GM23248 (cell line): ENCODE results near the gene PNPLA1. TPM values are rescaled to one million over a fixed set of nuclear protein-coding genes. Genes with fewer than 3 reads are reported as not detected.

Source experiments
- DNase-seq: peaks from one replicate; pipeline ENCODE4 v3.0.0-alpha.2; 2015
- H2AFZ ChIP-seq: fragments of 200-600 bp; sonication (generic); 2 replicates; pipeline ENCODE4 v1.6.1; 2016; ENCODE audit warnings: antibody characterized with exemption
- H3F3A ChIP-seq: fragments of 200-600 bp; sonication (generic); 2 replicates; pipeline ENCODE4 v1.6.1; 2016; ENCODE audit warnings: mild to moderate bottlenecking, antibody characterized with exemption, mixed run types; ENCODE audit not compliant: insufficient read depth
- H3K27ac ChIP-seq: fragments of 200-600 bp; sonication (generic); 2 replicates; pipeline ENCODE4 v1.5.1; 2016; ENCODE audit warnings: mild to moderate bottlenecking
- H3K27me3 ChIP-seq: fragments of 200-600 bp; sonication (generic); replicated peaks from 2 replicates; pipeline ENCODE4 v1.6.1; 2016; ENCODE audit warnings: mild to moderate bottlenecking; ENCODE audit not compliant: insufficient read depth
- H3K36me3 ChIP-seq: fragments of 200-600 bp; sonication (generic); 2 replicates; pipeline ENCODE4 v1.6.1; 2016; ENCODE audit warnings: low read depth, mild to moderate bottlenecking
- H3K4me1 ChIP-seq: fragments of 200-600 bp; sonication (generic); 2 replicates; pipeline ENCODE4 v1.6.1; 2016; ENCODE audit warnings: mild to moderate bottlenecking; ENCODE audit not compliant: insufficient read depth
- H3K4me2 ChIP-seq: fragments of 200-600 bp; sonication (generic); one replicate; pipeline ENCODE4 v1.6.1; 2016; ENCODE audit warnings: mild to moderate bottlenecking; ENCODE audit not compliant: unreplicated experiment
- H3K4me3 ChIP-seq: fragments of 200-600 bp; sonication (generic); 2 replicates; pipeline ENCODE4 v1.5.1; 2016; ENCODE audit warnings: mild to moderate bottlenecking
- H3K79me2 ChIP-seq: fragments of 200-600 bp; sonication (generic); 2 replicates; pipeline ENCODE4 v1.6.1; 2016; ENCODE audit warnings: mild to moderate bottlenecking; ENCODE audit not compliant: insufficient read depth
- H3K9ac ChIP-seq: fragments of 200-600 bp; sonication (generic); 2 replicates; pipeline ENCODE4 v1.6.1; 2016; ENCODE audit warnings: mild to moderate bottlenecking
- H3K9me2 ChIP-seq: fragments of 200-600 bp; sonication (generic); 2 replicates; pipeline ENCODE4 v1.6.1; 2016; ENCODE audit warnings: mixed run types, mild to moderate bottlenecking, moderate library complexity; ENCODE audit not compliant: insufficient read depth
- H3K9me3 ChIP-seq: fragments of 200-600 bp; sonication (generic); one replicate; pipeline ENCODE4 v1.6.1; 2017; ENCODE audit warnings: low read depth
- H4K20me1 ChIP-seq: fragments of 200-600 bp; sonication (generic); 2 replicates; pipeline ENCODE4 v1.6.0; 2016; ENCODE audit not compliant: insufficient read depth
- EZH2 ChIP-seq: fragments of 200-600 bp; sonication (generic); IDR thresholded peaks from 2 replicates; pipeline ENCODE4 v1.6.1; 2018; ENCODE audit warnings: antibody characterized with exemption, mild to moderate bottlenecking; ENCODE audit not compliant: insufficient read depth, poor library complexity, severe bottlenecking
- EZH2phosphoT487 ChIP-seq: fragments of 200-600 bp; sonication (generic); IDR thresholded peaks from 2 replicates; pipeline ENCODE4 v1.6.1; 2018; ENCODE audit warnings: antibody characterized with exemption, moderate library complexity, mild to moderate bottlenecking, low read depth; ENCODE audit not compliant: insufficient read depth
- WGBS, 2 experiments: methylation state at CpG; one replicate each; pipeline ENCODE4 v1.1.6; 2015 to 2017; ENCODE audit warnings: low lambda C conversion rate in 2 of 2, low coverage in 1 of 2; ENCODE audit errors: missing lambda C conversion rate in 2 of 2; 5-methylcytosine and 5-hydroxymethylcytosine counted together
- in situ Hi-C: fragments of 300-500 bp; cut with MboI; formaldehyde crosslinking; loops from 2 replicates; pipeline ENCODE4 v1.15.0; 2020
- polyA plus RNA-seq: library from polyadenylated mRNA; unstranded; fragments of >200 nt; fragmentation: Nextera tagmentation; extraction: Ambion mirVana; gene quantifications from 2 replicates; pipeline ENCODE4 v1.2.1, GENCODE V29; 2016
- total RNA-seq: library from RNA; depleted of rRNA; stranded (reverse); fragments of >200 nt; shearing (Covaris generic); gene quantifications from 2 replicates; pipeline ENCODE4 v1.2.3, GENCODE V29; 2014

PNPLA1 gene
- total and polyA plus RNA-seq, 2 experiments from 2014 or later = not detected

GRCh38 chr6:36327919-36328236 is 58.0 kb downstream of the PNPLA1 start:
- DNase-seq = no peak
- Histone ChIP-seq H3K27ac (no peak overlapping the region), H3K27me3 (peaks cover 38% of the 10 kb centered on the region)

DNA sequence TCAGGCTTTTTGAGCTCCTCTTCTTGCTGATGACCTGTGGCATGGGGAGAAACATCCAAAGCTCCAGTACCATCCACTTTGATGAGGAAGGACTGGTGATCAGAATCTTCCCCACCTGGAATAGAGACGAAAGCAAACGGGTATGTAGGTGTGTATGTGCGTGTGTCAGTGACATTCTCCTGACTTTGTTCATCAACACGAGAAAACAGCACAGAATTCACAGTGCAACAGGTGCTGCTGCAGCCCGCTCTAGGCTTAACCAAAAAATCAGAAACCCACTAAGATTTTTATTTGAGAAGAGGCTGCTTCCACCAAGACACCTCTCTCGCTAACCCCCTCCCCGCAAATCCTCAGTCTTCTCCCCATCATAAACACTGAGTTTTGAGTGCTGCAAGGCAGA is 58.7 kb downstream of the PNPLA1 start:
- H3K36me3 ChIP-seq = no peaks in the 10 kb centered on the region
- peaks cover 45% of the 10 kb centered on the region for H3K27me3 ChIP-seq
- DNase-seq = no peak
- no peaks in the 10 kb centered on the region for H3K9me2 ChIP-seq
- no peaks in the 10 kb centered on the region for H4K20me1 ChIP-seq
- 66 to 73% methylated on average over 7 of the region's 7 CpGs for WGBS, 2 experiments
- no peaks in the 10 kb centered on the region for H3K9me3 ChIP-seq
- H3K27ac ChIP-seq = no peak overlapping the region
- no peak overlapping the region for H3K9ac ChIP-seq
- H3F3A ChIP-seq = no peaks in the 10 kb centered on the region
- in situ Hi-C loops = no loop called here
- no peak for TF ChIP-seq EZH2
- no peak for TF ChIP-seq EZH2phosphoT487
- H3K4me1 ChIP-seq = no peaks in the 10 kb centered on the region
- H3K79me2 ChIP-seq = no peaks in the 10 kb centered on the region
- H3K4me2 ChIP-seq = no peak overlapping the region
- H3K4me3 ChIP-seq = no peak overlapping the region
- no peak overlapping the region for H2AFZ ChIP-seq

More at GRCh38 chr6:36327919-36328236, 58.0 kb downstream of the PNPLA1 start:
- H3K36me3 ChIP-seq = no peaks in the 10 kb centered on the region
- no peaks in the 10 kb centered on the region for H3K79me2 ChIP-seq
- no peak overlapping the region for H3K4me3 ChIP-seq
- H4K20me1 ChIP-seq = no peaks in the 10 kb centered on the region
- no peak overlapping the region for H3K9ac ChIP-seq
- TF ChIP-seq EZH2 = no peak
- no peak for TF ChIP-seq EZH2phosphoT487
- H3K9me3 ChIP-seq = no peaks in the 10 kb centered on the region
- H2AFZ ChIP-seq = no peak overlapping the region
- H3K4me1 ChIP-seq = no peaks in the 10 kb centered on the region
- in situ Hi-C loops = no loop called here
- no peaks in the 10 kb centered on the region for H3K9me2 ChIP-seq
- no peak overlapping the region for H3K4me2 ChIP-seq
- no peaks in the 10 kb centered on the region for H3F3A ChIP-seq

DNA sequence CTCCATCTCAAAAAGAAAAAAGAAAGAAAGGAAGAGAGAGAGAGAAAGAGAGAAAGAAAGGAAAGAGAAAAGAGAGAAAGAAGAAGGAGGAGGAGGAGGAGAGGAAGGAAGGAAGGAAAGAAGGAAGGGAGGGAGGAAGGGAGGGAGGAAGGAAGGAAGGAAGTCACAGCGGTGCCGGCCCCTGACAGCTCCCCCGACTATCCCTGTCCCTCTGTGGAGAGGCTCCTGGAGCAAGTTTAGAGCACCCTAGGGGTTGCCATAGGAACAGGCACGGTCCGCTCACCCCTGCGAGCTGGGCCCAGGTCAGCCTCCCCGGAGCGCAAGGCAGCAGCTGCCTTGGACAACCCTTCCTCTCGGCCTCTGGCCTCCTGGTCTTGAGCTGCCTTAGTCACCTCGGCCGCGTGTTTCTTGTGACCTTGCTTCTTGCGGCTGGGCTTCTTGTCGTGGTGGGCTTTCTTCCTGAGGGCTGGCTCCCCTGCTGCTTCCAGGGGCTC is 60.0 kb downstream of the PNPLA1 start:
- no peaks in the 10 kb centered on the region for H3K4me1 ChIP-seq
- H3K79me2 ChIP-seq = no peaks in the 10 kb centered on the region
- no peak overlapping the region for H3K9ac ChIP-seq
- H2AFZ ChIP-seq = no peak overlapping the region
- peaks cover 57% of the 10 kb centered on the region for H3K27me3 ChIP-seq
- no peak for DNase-seq
- no peaks in the 10 kb centered on the region for H4K20me1 ChIP-seq
- H3K36me3 ChIP-seq = no peaks in the 10 kb centered on the region
- no peak overlapping the region for H3K27ac ChIP-seq
- H3K9me3 ChIP-seq = no peaks in the 10 kb centered on the region
- H3K9me2 ChIP-seq = no peaks in the 10 kb centered on the region
- no peaks in the 10 kb centered on the region for H3F3A ChIP-seq
- 60 to 75% methylated on average over 9 to 14 of the region's 14 CpGs for WGBS, 2 experiments
- in situ Hi-C loops = no loop called here
- TF ChIP-seq EZH2 (no peak), EZH2phosphoT487 (no peak)
- no peak overlapping the region for H3K4me2 ChIP-seq
- no peak overlapping the region for H3K4me3 ChIP-seq

- in situ Hi-C loops = no loop called here
- H3K4me1 ChIP-seq = no peaks in the 10 kb centered on the region
- TF ChIP-seq EZH2 = no peak
- no peak for TF ChIP-seq EZH2phosphoT487
- H4K20me1 ChIP-seq = no peaks in the 10 kb centered on the region
- no peaks in the 10 kb centered on the region for H3K79me2 ChIP-seq
- H3K9me2 ChIP-seq = no peaks in the 10 kb centered on the region
- no peak overlapping the region for H3K4me3 ChIP-seq
- no peak overlapping the region for H3K27ac ChIP-seq
- H3F3A ChIP-seq = no peaks in the 10 kb centered on the region
- WGBS, 2 experiments = 76 to 84% methylated on average over 12 to 14 of the region's 14 CpGs
- H3K9ac ChIP-seq = no peak overlapping the region
- peaks cover 62% of the 10 kb centered on the region for H3K27me3 ChIP-seq
- DNase-seq = no peak
- H3K4me2 ChIP-seq = no peak overlapping the region
- H3K9me3 ChIP-seq = no peaks in the 10 kb centered on the region
- no peaks in the 10 kb centered on the region for H3K36me3 ChIP-seq
- no peak overlapping the region for H2AFZ ChIP-seq
Observed at GRCh38 chr6:36330366-36330765, 60.5 kb downstream of the PNPLA1 start.

DNA sequence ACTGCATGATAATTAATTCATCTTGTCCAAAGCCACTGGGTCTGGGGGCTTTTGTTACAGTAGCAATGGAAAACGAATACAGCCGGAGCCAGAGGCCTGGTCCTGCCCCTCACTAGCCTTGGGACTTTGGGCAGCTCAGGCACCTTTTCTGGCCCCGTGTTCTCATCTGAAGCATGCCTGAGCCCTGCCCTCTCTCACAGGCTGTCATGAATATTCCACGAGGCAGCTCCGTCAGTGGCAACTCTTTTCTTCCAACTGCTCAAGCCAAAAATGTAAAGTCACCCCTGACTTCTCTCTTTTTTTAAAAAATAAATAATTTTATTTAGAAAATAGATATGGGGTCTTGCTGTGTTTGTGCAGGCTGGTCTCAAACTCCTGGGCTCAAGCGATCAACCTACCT is 61.5 kb downstream of the PNPLA1 start:
- H4K20me1 ChIP-seq = no peaks in the 10 kb centered on the region
- 75 to 83% methylated on average over 6 of the region's 6 CpGs for WGBS, 2 experiments
- H3K4me1 ChIP-seq = no peaks in the 10 kb centered on the region
- no peak overlapping the region for H2AFZ ChIP-seq
- no peaks in the 10 kb centered on the region for H3K79me2 ChIP-seq
- no peak overlapping the region for H3K4me3 ChIP-seq
- H3K36me3 ChIP-seq = no peaks in the 10 kb centered on the region
- TF ChIP-seq EZH2 = no peak
- TF ChIP-seq EZH2phosphoT487 = no peak
- no peak overlapping the region for H3K4me2 ChIP-seq
- no peak for DNase-seq
- no peak overlapping the region for H3K27ac ChIP-seq
- no peak overlapping the region for H3K9ac ChIP-seq
- H3K9me2 ChIP-seq = no peaks in the 10 kb centered on the region
- H3K9me3 ChIP-seq = no peaks in the 10 kb centered on the region
- in situ Hi-C loops = no loop called here
- no peaks in the 10 kb centered on the region for H3F3A ChIP-seq
- H3K27me3 ChIP-seq = peaks cover 71% of the 10 kb centered on the region
